HepG2 (cell line): ENCODE data around the gene MC1R. TPM values are rescaled to one million over a fixed set of nuclear protein-coding genes. Genes with fewer than 3 reads are reported as not detected.

Source experiments
- BORCS8-MEF2B ChIP-seq: sonication (generic); formaldehyde crosslinking; IDR thresholded peaks from 2 replicates; pipeline ENCODE4 v1.8.0; 2022; ENCODE audit warnings: mild to moderate bottlenecking, missing genetic modification reagents
- CCAR2 ChIP-seq: fragments of 200-400 bp; formaldehyde crosslinking; optimal IDR thresholded peaks from 2 replicates; pipeline ENCODE3; 2018; ENCODE audit warnings: low read depth, mild to moderate bottlenecking, low read length, moderate library complexity
- E2F5 ChIP-seq: sonication (generic); formaldehyde crosslinking; conservative IDR thresholded peaks from 2 replicates; pipeline ENCODE4 v1.4.0; 2020; ENCODE audit warnings: missing genetic modification reagents
- ELF4 ChIP-seq: sonication (generic); formaldehyde crosslinking; IDR thresholded peaks from 2 replicates; pipeline ENCODE4 v1.5.0; 2020; ENCODE audit warnings: missing genetic modification reagents, mild to moderate bottlenecking, moderate library complexity, borderline replicate concordance
- KDM2A ChIP-seq: sonication (generic); formaldehyde crosslinking; IDR thresholded peaks from 2 replicates; pipeline ENCODE4 v1.4.0; 2020; ENCODE audit warnings: low read depth, missing genetic modification reagents, borderline replicate concordance
- MTERF4 ChIP-seq: sonication (generic); formaldehyde crosslinking; IDR thresholded peaks from 2 replicates; pipeline ENCODE4 v1.8.0; 2023; ENCODE audit warnings: mild to moderate bottlenecking, missing genetic modification reagents
- NFKB2 ChIP-seq: sonication (generic); formaldehyde crosslinking; IDR thresholded peaks from 2 replicates; pipeline ENCODE4 v1.4.0; 2020; ENCODE audit warnings: missing genetic modification reagents, borderline replicate concordance
- SP2 ChIP-seq: sonication (generic); formaldehyde crosslinking; IDR thresholded peaks from 2 replicates; pipeline ENCODE4 v1.5.1; 2020; ENCODE audit warnings: mild to moderate bottlenecking, missing genetic modification reagents
- TFE3 ChIP-seq: IDR thresholded peaks from 2 replicates; pipeline ENCODE4 v1.6.1; 2016
- ZNF263 ChIP-seq: sonication (generic); formaldehyde crosslinking; IDR thresholded peaks from 2 replicates; pipeline ENCODE4 v1.4.0; 2020; ENCODE audit warnings: missing genetic modification reagents
- ZNF441 ChIP-seq: sonication (generic); formaldehyde crosslinking; IDR thresholded peaks from 2 replicates; pipeline ENCODE4 v1.7.0; 2021; ENCODE audit warnings: missing genetic modification reagents, borderline replicate concordance
- ZNF468 ChIP-seq: sonication (generic); formaldehyde crosslinking; IDR thresholded peaks from 2 replicates; pipeline ENCODE4 v1.8.0; 2022; ENCODE audit warnings: mild to moderate bottlenecking, moderate library complexity, missing genetic modification reagents
- ZNF703 ChIP-seq: sonication (generic); formaldehyde crosslinking; IDR thresholded peaks from 2 replicates; pipeline ENCODE4 v1.5.1; 2020; ENCODE audit warnings: missing genetic modification reagents, mild to moderate bottlenecking, moderate library complexity, borderline replicate concordance
- ZSCAN21 ChIP-seq: sonication (generic); formaldehyde crosslinking; IDR thresholded peaks from 2 replicates; pipeline ENCODE4 v1.8.0; 2022; ENCODE audit warnings: mild to moderate bottlenecking, missing genetic modification reagents, moderate library complexity, borderline replicate concordance
- polyA plus RNA-seq, 8 experiments: library from polyadenylated mRNA; depleted of rRNA in 3 of 8; stranded (reverse) in 7 of 8; unstranded in 1 of 8; fragments of >200 nt; fragmentation: Illumina TruSeq in 4 of 8; extraction: Trizol in 4 of 8; gene quantifications; 2 replicates each; pipeline versions ENCODE4 v1.2.1 to v1.2.3, GENCODE V29; 2011 to 2016; ENCODE audit warnings: low read depth in 4 of 8, missing spikeins in 1 of 8, mixed read lengths in 1 of 8; ENCODE audit not compliant: insufficient read depth in 1 of 8
- total RNA-seq, 5 experiments: library from RNA; depleted of rRNA; stranded (reverse); fragments of >200 nt; fragmentation: Illumina TruSeq; extraction: Trizol; gene quantifications; 2 replicates each; pipeline ENCODE4 v1.2.3, GENCODE V29; 2016; ENCODE audit warnings: low read depth in 1 of 5
- TF ChIP-seq, protein P1 (sequence below): sonication (generic); formaldehyde crosslinking; IDR thresholded peaks from 2 replicates; pipeline ENCODE4 v1.4.0; 2020; ENCODE audit warnings: missing genetic modification reagents, borderline replicate concordance
- TF ChIP-seq, protein P2 (sequence below): sonication (generic); formaldehyde crosslinking; IDR thresholded peaks from 2 replicates; pipeline ENCODE4 v1.4.0; 2020; ENCODE audit warnings: missing genetic modification reagents
- TF ChIP-seq, protein P3 (sequence below): sonication (generic); formaldehyde crosslinking; conservative IDR thresholded peaks from 2 replicates; pipeline ENCODE4 v1.4.0; 2020; ENCODE audit warnings: missing genetic modification reagents

MC1R gene
- total and polyA plus RNA-seq, 2 of the 13 experiments (the other 11 are each of a cell fraction or from before 2014, with no cell fraction given): 9.1 to 14.8 TPM

DNA sequence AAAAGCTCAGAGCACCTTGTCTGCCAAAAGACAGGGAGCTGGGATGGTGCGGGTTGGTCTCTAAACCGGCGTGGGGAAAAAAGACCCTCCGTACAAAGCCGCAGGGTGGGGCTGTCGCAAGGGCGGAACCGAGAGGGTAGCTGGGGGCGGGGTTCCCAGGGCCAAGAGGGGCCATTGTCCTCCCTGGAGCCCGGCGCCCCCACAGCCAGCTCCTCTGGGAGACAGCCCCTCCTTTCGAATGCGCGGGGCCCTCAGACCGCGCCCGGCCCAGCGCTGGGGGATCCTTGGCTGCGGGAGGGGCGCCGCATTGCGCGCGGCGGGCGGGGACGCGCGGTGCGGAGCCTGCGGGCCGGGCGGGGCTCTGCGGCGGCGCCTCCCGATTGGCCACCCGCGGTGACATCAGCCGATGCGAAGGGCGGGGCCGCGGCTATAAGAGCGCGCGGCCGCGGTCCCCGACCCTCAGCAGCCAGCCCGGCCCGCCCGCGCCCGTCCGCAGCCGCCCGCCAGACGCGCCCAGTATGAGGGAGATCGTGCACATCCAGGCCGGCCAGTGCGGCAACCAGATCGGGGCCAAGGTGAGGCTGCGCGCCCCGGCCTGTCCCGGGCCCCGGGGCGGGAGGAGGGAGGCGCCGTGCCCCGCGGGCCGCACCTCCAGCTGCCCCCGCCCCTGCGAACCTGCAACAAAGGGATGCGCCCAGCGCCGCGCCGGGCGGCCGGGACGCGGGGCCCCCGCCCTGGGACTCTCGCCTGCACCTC lies 4.4 kb downstream of the MC1R start, which contains the start of gene TUBB3 (continued):
- TF ChIP-seq, protein P1, sequence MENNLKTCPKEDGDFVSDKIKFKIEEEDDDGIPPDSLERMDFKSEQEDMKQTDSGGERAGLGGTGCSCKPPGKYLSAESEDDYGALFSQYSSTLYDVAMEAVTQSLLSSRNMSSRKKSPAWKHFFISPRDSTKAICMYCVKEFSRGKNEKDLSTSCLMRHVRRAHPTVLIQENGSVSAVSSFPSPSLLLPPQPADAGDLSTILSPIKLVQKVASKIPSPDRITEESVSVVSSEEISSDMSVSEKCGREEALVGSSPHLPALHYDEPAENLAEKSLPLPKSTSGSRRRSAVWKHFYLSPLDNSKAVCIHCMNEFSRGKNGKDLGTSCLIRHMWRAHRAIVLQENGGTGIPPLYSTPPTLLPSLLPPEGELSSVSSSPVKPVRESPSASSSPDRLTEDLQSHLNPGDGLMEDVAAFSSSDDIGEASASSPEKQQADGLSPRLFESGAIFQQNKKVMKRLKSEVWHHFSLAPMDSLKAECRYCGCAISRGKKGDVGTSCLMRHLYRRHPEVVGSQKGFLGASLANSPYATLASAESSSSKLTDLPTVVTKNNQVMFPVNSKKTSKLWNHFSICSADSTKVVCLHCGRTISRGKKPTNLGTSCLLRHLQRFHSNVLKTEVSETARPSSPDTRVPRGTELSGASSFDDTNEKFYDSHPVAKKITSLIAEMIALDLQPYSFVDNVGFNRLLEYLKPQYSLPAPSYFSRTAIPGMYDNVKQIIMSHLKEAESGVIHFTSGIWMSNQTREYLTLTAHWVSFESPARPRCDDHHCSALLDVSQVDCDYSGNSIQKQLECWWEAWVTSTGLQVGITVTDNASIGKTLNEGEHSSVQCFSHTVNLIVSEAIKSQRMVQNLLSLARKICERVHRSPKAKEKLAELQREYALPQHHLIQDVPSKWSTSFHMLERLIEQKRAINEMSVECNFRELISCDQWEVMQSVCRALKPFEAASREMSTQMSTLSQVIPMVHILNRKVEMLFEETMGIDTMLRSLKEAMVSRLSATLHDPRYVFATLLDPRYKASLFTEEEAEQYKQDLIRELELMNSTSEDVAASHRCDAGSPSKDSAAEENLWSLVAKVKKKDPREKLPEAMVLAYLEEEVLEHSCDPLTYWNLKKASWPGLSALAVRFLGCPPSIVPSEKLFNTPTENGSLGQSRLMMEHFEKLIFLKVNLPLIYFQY (CRISPR knock-in tag): no peak; the same call in 1 of the 2 replicates
- TF ChIP-seq, protein P2, sequence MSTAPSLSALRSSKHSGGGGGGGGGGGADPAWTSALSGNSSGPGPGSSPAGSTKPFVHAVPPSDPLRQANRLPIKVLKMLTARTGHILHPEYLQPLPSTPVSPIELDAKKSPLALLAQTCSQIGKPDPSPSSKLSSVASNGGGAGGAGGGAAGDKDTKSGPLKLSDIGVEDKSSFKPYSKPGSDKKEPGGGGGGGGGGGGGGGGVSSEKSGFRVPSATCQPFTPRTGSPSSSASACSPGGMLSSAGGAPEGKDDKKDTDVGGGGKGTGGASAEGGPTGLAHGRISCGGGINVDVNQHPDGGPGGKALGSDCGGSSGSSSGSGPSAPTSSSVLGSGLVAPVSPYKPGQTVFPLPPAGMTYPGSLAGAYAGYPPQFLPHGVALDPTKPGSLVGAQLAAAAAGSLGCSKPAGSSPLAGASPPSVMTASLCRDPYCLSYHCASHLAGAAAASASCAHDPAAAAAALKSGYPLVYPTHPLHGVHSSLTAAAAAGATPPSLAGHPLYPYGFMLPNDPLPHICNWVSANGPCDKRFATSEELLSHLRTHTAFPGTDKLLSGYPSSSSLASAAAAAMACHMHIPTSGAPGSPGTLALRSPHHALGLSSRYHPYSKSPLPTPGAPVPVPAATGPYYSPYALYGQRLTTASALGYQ (CRISPR knock-in tag): no peak
- no peak for TF ChIP-seq CCAR2
- TF ChIP-seq ZSCAN21 (CRISPR knock-in tag): peak; percentile 93
- TF ChIP-seq ZNF703 (CRISPR knock-in tag): no peak
- TF ChIP-seq ZNF441 (CRISPR knock-in tag): no peak
- no peak for TF ChIP-seq ELF4 (CRISPR knock-in tag)
- TF ChIP-seq TFE3 (CRISPR knock-in tag): no peak
- peak; percentile 58; the same call in 1 of the 2 replicates for TF ChIP-seq MTERF4 (CRISPR knock-in tag)
- TF ChIP-seq NFKB2 (CRISPR knock-in tag): 0 out of 2 replicates have a peak, but pooled peaks have one; percentile 2
- TF ChIP-seq ZNF263 (CRISPR knock-in tag): no peak
- peak; percentile 28 for TF ChIP-seq KDM2A
- TF ChIP-seq ZNF468: no peak
- peak; percentile 55; the same call in 1 of the 2 replicates for TF ChIP-seq E2F5 (CRISPR knock-in tag)
- TF ChIP-seq SP2 (CRISPR knock-in tag): 0 out of 2 replicates have a peak, but pooled peaks have one; percentile 6
- TF ChIP-seq BORCS8-MEF2B (CRISPR knock-in tag): peak; percentile 12; the same call in 1 of the 2 replicates
- TF ChIP-seq, protein P3, sequence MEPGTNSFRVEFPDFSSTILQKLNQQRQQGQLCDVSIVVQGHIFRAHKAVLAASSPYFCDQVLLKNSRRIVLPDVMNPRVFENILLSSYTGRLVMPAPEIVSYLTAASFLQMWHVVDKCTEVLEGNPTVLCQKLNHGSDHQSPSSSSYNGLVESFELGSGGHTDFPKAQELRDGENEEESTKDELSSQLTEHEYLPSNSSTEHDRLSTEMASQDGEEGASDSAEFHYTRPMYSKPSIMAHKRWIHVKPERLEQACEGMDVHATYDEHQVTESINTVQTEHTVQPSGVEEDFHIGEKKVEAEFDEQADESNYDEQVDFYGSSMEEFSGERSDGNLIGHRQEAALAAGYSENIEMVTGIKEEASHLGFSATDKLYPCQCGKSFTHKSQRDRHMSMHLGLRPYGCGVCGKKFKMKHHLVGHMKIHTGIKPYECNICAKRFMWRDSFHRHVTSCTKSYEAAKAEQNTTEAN (CRISPR knock-in tag): no peak; the same call in 1 of the 2 replicates
